ENCODE measurements around the gene TARDBP. TPM values are rescaled to one million over a fixed set of nuclear protein-coding genes. Genes with fewer than 3 reads are reported as not detected.

Gene TARDBP
- total RNA-seq, 1 experiment from 2014 or later = 155 TPM

- no peaks in the 10 kb centered on the region for H3K27me3 ChIP-seq (ENCODE audit: insufficient read depth, low read length)
- RAD21 ChIA-PET (ENCODE audit: low non-redundant PET in 1 of 2, low total read pairs in 2 of 2, uncharacterized antibody in 2 of 2, unreplicated experiment in 2 of 2) = no interaction called here
- H3K79me2 ChIP-seq (ENCODE audit: insufficient read depth, low read length) = peaks cover 3% of the 10 kb centered on the region; the same call in 1 of the 2 replicates
- H3K27ac ChIP-seq (ENCODE audit: low read depth, low read length) = no peak overlapping the region
- H3K9me2 ChIP-seq (ENCODE audit: insufficient read depth) = no peaks in the 10 kb centered on the region
- no peaks in the 10 kb centered on the region for H4K20me1 ChIP-seq (ENCODE audit: insufficient read depth)
- H3K9ac ChIP-seq (ENCODE audit: low read length) = no peak overlapping the region
- no peaks in the 10 kb centered on the region for H3K9me3 ChIP-seq (ENCODE audit: control insufficient read depth in 1 of 2, insufficient read depth in 1 of 2, low read depth in 1 of 2, low read length in 2 of 2)
- POLR2A ChIA-PET = no interaction called here
- TF ChIP-seq EZH2 (IDR thresholded peaks at IDR 0.05) = no peak
- TF ChIP-seq ZNF274 (IDR thresholded peaks at IDR 0.05; ENCODE audit: low read depth, low read length) = no peak
- no peak for TF ChIP-seq POLR2A (IDR thresholded peaks at IDR 0.05; ENCODE audit: borderline replicate concordance, extremely low read depth, insufficient read depth, insufficient read length)
- no peak for TF ChIP-seq SIN3A (IDR thresholded peaks at IDR 0.05; ENCODE audit: low read depth)
- TF ChIP-seq, protein P1, sequence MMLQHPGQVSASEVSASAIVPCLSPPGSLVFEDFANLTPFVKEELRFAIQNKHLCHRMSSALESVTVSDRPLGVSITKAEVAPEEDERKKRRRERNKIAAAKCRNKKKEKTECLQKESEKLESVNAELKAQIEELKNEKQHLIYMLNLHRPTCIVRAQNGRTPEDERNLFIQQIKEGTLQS (IDR thresholded peaks at IDR 0.05) = no peak
- no peak for TF ChIP-seq YY1 (IDR thresholded peaks at IDR 0.05; ENCODE audit: extremely low read depth, insufficient replicate concordance, low read depth, low read length)
- TF ChIP-seq RAD21 (IDR thresholded peaks at IDR 0.05; ENCODE audit: low read depth) = no peak
- TF ChIP-seq, protein P2, sequence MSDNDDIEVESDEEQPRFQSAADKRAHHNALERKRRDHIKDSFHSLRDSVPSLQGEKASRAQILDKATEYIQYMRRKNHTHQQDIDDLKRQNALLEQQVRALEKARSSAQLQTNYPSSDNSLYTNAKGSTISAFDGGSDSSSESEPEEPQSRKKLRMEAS (IDR thresholded peaks at IDR 0.05) = no peak
- no peak for TF ChIP-seq SP1 (IDR thresholded peaks at IDR 0.05; ENCODE audit: low read depth)
- TF ChIP-seq CEBPB (IDR thresholded peaks at IDR 0.05; ENCODE audit: low read depth) = no peak
- no peak for TF ChIP-seq JUND (IDR thresholded peaks at IDR 0.05)
- no peak for TF ChIP-seq EGR1 (IDR thresholded peaks at IDR 0.05; ENCODE audit: low read depth)
- no peak for TF ChIP-seq CBX3 (IDR thresholded peaks at IDR 0.05; ENCODE audit: low read depth)
- TF ChIP-seq REST (IDR thresholded peaks at IDR 0.05; ENCODE audit: low read depth) = no peak
- TF ChIP-seq ZFX (IDR thresholded peaks at IDR 0.05) = no peak
- no peak for TF ChIP-seq CTCF (IDR thresholded peaks at IDR 0.05 in 2 of 3, conservative IDR thresholded peaks at IDR 0.05 in 1 of 3; ENCODE audit: borderline replicate concordance in 1 of 3, insufficient read depth in 1 of 3, low read depth in 2 of 3, low read length in 2 of 3)
- TF ChIP-seq SRF (IDR thresholded peaks at IDR 0.05; ENCODE audit: low read depth) = no peak
- TF ChIP-seq ELF1 (IDR thresholded peaks at IDR 0.05; ENCODE audit: borderline replicate concordance, low read depth) = no peak
- intact Hi-C loops (cut with micrococcal nuclease) = no loop called here
- DNase-seq (ENCODE audit: low read depth, low spot score) (no peak), ATAC-seq (no peak)
- H3K4me1 ChIP-seq (ENCODE audit: control insufficient read depth in 1 of 2, insufficient read depth in 2 of 2, low read length in 2 of 2) = peaks cover 6 to 8% of the 10 kb centered on the region in 2 experiments; a peak in 2 of 4 replicates
- H3K36me3 ChIP-seq (ENCODE audit: control insufficient read depth in 1 of 2, insufficient read depth in 2 of 2, low read length in 2 of 2) = peaks cover 42 to 47% of the 10 kb centered on the region in 2 experiments; a peak in 3 of 4 replicates
- BruUV-seq (replicated peaks) = no TSS peak
- no peak overlapping the region for H2AFZ ChIP-seq (ENCODE audit: low read depth, low read length, poor library complexity, severe bottlenecking)
- CTCF ChIA-PET = no interaction called here
- H3K4me2 ChIP-seq (ENCODE audit: low read length) = no peak overlapping the region
- H3K4me3 ChIP-seq (replicated peaks in 1 of 2; ENCODE audit: low read depth in 1 of 2, low read length in 2 of 2) = no peak overlapping the region
Observed at GRCh38 chr1:11065796-11066195, 53.3 kb downstream of the TARDBP start.

Data from HCT116 (cell line).